GM19395 (cell line): ENCODE measurements around the gene LIN7B.

Experiments used
- ATAC-seq: cut with Tn5 transposase; IDR thresholded peaks from one replicate; pipeline ENCODE4 v1.9.1; 2021; ENCODE audit warnings: mild to moderate bottlenecking, moderate library complexity; ENCODE audit not compliant: unreplicated experiment

The LIN7B gene

GRCh38 chr19:49094505-49095482, 19.4 kb upstream of the LIN7B start:
- no peak for ATAC-seq

DNA sequence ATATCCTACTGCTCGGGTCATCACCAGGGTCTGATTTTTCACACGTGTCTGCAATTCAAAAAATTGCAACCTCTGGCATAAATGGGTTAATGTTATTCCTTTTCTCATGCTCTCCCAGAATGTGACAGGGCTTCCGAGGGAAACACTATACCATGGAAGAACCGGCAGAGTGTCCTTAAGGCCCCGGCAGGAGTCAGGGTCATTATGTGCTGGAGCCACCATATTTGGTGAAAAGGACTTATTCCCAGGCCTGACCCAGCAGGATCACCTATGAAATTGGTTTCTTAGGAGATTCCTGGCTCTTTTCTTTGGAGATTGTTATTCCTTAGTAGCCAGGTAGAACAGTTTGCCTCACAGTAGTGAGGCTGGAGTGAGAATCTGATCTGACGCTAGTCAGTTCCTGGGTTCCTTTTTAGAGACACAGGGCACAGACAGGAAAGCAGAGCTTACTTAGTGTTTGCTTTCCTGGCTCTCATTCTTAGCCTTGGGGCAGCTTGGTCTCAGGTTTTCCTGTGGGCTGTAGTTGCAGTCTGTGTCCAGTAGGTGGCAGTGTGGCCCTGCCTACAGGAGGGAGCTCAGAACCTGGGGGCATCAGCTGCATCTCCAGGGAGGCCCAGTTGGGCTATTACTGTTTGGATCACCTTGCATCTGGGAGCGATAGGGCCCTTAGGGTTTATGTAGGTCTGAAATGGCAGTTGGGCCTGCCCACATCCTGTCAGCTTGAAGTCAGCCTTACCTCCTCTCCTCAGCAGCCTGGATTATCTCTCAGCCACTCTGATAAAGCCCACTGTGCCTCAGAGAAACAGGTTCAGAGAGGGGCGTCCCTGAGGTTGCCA, 16.5 kb upstream of the LIN7B start:
- ATAC-seq: no peak

DNA sequence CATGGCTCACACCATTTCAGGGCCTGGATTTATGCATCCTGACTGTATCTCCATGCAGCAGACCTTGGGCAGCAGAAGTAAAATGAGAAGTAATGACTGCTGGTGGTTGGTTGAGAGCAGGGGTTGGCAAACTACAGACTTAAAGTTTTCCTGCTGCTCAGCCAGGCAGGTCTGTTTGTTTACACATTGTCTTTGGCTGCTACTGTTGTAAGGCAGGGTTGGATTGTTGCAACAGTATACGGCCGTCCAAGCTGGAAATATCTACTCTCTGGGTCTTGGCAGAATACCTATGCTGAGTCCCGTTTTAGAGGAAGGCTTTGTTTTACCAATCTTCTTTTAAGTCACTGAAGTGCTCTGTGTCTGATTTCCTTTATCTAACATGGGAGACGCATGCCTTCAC, 15.4 kb upstream of the LIN7B start:
- ATAC-seq: no peak

DNA sequence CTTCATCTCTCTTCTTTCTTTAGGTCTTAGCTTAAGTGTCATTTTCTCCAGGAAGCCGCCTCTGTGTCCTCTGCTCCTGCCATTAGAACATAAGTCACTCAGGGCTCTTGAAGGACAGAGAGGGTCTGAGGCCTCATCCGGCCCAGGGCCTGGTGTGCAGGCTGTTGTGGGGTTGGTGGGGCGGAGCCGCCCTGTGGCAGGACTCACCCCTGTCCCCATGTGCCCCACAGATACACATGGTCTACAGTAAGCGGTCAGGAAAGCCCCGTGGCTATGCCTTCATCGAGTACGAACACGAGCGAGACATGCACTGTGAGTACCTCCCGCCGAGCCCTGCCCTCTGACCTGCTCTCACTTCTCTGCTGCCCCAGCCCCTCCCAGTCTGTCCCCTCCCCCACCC, 13.0 kb upstream of the LIN7B start:
- no peak for ATAC-seq

DNA sequence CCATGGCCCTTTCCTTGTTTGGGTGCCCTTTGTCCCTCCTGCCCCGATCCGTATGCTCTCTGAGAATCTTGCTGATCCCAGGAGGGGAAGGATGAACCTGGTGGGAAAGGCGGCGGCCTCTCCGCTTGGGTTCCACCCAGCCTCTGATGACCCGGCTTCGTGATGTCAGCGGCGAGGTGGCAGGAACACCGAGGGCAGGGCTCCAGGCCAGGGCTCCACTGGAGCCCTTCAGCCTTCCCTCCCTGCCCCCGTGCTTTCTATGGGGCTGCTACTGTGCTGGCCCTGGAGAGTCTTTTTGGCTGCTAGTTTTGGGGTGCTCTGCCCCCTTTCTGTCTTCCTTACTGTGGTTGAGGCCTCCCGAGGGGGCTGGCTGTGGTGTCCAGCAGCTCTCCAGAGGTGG, 11.9 kb upstream of the LIN7B start:
- ATAC-seq: no peak

DNA sequence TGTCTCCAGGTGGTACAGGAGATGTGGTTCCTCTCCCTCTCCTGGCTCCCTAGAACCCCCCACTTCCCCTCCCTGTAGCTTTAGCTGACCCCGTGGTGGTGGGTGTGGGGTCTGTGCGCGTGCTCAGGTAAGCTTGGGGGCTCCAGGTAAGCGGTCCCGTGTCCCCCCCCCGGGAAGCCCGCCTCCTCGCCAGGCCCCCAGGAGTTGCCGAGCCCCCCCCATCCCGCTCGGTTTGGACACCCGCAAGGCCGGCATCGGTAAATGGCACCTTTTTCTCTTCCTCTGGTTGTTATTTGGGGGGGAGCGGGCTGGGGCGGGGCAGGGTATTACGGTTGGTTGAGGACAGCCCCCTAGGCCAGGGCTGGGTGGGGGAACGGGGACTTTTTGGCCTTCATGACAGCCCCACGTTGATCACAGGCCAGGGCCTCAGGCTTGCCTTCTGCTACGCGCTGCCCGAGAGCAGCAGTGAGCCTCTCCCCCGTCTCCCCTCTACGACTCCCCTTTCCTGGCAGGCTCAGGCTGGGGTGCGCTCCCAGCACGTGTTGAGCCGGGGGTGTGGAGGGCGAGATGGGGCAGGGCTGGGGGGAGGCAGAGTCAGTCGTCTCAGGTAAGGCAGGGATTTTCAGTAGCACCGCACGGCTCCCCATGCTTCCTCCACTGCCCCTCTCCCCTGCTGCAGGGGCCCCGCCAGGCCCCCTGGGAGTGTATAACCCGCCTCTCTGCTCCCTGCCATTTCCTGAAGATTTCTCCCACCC, 10.7 kb upstream of the LIN7B start:
- ATAC-seq: no peak

GRCh38 chr19:49104229-49104864, 9.8 kb upstream of the LIN7B start:
- no peak for ATAC-seq

DNA sequence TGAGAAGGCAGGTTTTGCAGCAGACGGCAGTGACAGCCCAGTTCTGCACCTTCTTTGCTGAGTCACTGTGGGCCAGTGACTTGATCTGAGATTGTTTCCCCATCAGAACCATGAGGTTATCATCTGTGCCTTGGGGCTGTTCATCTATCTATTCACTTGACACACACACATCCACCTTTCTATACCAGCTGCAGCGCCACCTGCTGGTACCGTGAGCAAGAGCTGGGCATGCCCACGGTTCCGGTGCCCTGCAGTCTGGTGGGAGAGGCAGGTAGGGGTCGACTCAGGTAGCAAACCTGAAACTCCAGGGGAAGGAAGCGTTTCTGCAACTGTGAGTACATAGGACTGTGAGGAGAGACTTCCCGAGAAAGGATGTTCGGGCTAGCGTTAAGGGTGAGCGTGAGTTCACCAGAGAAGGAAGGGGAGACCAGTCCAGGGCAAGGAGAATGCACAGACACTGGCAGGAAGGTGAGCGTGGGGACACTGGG, 7.5 kb upstream of the LIN7B start:
- no peak for ATAC-seq

- ATAC-seq: no peak
Observed at GRCh38 chr19:49107625-49108459, 6.3 kb upstream of the LIN7B start.

DNA sequence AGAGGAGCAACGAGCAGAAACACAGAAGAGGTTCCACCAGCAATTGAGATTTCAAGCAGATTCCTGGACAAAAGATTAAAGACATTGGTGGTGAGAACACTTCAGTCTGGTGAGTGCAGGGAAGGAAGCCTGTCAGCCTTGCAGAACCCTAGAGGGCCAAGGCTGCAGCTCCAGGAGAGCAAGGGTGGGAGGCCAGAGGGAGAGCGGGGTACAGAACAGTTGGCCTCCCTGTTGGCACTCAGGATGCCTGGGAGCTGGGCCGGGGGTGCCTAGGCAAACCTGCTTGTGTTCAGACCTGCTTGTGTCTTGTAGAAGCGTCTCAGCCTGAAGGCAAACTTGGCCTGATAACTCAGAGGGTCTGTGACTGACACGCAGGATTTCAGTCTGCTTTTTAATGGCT, 5.1 kb upstream of the LIN7B start:
- no peak for ATAC-seq

GRCh38 chr19:49109569-49110233, 4.5 kb upstream of the LIN7B start:
- ATAC-seq: no peak

- ATAC-seq: no peak
Observed at GRCh38 chr19:49110567-49110966, 3.6 kb upstream of the LIN7B start.

GRCh38 chr19:49111218-49111998, 2.8 kb upstream of the LIN7B start:
- no peak for ATAC-seq

DNA sequence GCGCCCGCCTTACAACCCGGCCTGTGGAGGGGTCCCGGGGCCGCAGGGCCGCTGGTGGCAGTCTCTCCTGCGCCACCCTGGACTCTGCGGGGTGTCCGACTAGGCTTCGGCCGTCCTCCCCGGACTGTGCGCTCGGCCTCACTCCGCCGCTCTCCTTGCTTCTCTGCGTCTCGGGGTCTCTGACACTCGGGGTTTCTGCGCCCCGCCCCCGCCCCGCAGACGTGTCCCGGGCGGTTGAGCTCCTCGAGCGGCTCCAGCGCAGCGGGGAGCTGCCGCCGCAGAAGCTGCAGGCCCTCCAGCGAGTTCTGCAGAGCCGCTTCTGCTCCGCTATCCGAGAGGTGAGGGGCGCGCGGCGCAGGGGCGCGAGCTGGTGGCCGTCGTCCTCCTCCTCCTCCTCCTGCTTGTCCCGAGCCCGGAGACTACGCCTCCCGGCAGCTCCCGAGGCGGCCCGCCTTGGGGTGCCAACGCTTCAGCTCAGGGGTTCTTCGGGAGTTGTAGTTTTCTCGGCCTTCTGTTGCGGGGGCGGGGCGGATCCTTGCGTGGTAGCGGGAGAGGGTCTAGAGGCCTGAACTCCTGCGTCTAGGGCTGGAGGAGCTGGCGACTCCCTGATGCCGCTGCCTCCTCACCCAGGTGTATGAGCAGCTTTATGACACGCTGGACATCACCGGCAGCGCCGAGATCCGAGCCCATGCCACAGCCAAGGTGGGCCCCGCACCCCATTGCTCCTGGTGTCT, 627 bp downstream of the LIN7B start:
- no peak for ATAC-seq

- ATAC-seq: no peak
Observed at GRCh38 chr19:49116544-49116943, 2.4 kb downstream of the LIN7B start.

DNA sequence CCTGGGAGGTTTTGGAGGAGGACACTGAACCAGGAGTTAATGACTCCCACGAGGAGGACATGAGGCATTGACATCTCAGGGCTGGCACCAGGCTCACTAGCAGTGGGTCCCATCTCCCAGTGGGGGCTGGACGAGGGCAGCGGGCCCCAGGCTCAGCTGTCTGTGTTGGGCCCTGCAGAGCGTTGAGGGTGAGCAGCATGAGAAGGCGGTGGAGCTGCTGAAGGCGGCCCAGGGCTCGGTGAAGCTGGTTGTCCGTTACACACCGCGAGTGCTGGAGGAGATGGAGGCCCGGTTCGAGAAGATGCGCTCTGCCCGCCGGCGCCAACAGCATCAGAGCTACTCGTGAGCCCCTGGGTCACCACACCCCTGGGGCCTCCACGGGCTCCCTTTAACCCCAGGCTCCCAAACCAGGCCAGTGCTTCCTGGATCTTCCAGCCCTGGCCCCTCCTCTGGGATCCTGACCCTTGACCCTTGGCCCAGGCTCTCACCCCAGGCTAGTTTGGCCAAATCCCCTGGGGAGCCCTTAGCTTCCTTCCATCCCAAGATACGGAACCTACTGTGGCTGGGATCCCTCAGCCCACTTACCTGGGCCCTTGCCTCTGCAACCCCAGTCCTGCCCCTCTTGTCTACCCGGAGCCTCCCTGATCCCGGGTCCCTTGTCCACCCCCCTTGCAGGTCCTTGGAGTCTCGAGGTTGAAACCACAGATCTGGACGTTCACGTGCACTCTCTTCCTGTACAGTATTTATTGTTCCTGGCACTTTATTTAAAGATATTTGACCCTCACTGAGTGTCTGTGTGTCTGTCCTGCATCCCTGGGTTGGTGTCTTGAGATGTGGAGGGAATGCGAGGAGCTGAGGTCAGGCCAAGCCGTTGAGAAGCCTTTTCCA, 3.8 kb downstream of the LIN7B start:
- ATAC-seq: no peak
